Testis (tissue), 3 donors: ENCODE results near the gene PPME1. TPM values are rescaled to one million over a fixed set of nuclear protein-coding genes. Genes with fewer than 3 reads are reported as not detected.

Experiments
- DNase-seq: peaks from one replicate; pipeline ENCODE4 v3.0.0-alpha.2; 2019
- H3K27ac ChIP-seq, 2 donors: fragments of 200-600 bp; sonication (generic); one replicate each; pipeline ENCODE4 v1.5.1; 2019
- H3K27me3 ChIP-seq: fragments of 200-600 bp; sonication (generic); one replicate; pipeline ENCODE4 v1.5.1; 2019
- H3K36me3 ChIP-seq: fragments of 200-600 bp; sonication (generic); one replicate; pipeline ENCODE4 v1.5.1; 2017; ENCODE audit warnings: low read depth; ENCODE audit errors: missing control alignments
- H3K4me1 ChIP-seq: fragments of 200-600 bp; sonication (generic); one replicate; pipeline ENCODE4 v1.5.1; 2019
- H3K4me3 ChIP-seq, 2 donors: fragments of 200-600 bp; sonication (generic); one replicate each; pipeline ENCODE4 v1.5.1; 2017 to 2019
- H3K9me3 ChIP-seq: fragments of 200-600 bp; sonication (generic); one replicate; pipeline ENCODE4 v1.5.1; 2017
- CTCF ChIP-seq, 3 experiments: fragments of 450-650 bp in 2 of 3; fragments of 200-600 bp in 1 of 3; sonication (generic) in 1 of 3; IDR thresholded peaks; one replicate each; pipeline ENCODE4 v1.5.1; 2016 to 2019; ENCODE audit warnings: antibody characterized with exemption in 3 of 3, mild to moderate bottlenecking in 2 of 3, moderate library complexity in 1 of 3
- POLR2A ChIP-seq: fragments of 450-650 bp; IDR thresholded peaks from one replicate; pipeline ENCODE4 v1.6.1; 2017; ENCODE audit warnings: antibody characterized with exemption, mild to moderate bottlenecking, moderate library complexity
- WGBS, 2 donors: methylation state at CpG; one replicate each; pipeline ENCODE4 v1.1.5; 2018; 5-methylcytosine and 5-hydroxymethylcytosine counted together
- intact Hi-C: fragments of 100-400 bp; cut with DNase I; formaldehyde crosslinking; loops from one replicate; pipeline ENCODE4 v1.15.1; 2023; ENCODE audit warnings: low total_unique reads
- polyA plus RNA-seq: library from polyadenylated mRNA; stranded (reverse); fragments of 350-450 nt; fragmentation: Illumina TruSeq; extraction: RNeasy Lipid Tissue Mini Kit (QIAGEN cat#74804); gene quantifications from one replicate; pipeline ENCODE4 v1.2.3, GENCODE V29; 2014; ENCODE audit warnings: low read depth, low replicate concordance; ENCODE audit not compliant: insufficient read depth
- total RNA-seq, 2 donors: library from RNA; depleted of rRNA; stranded (reverse); fragments of >200 nt; gene quantifications; one replicate each; pipeline ENCODE4 v1.2.3, GENCODE V29; 2016

Gene PPME1
- total and polyA plus RNA-seq, 3 donors from 2014 or later = 67.1 to 90.9 (median 68.9) TPM

GRCh38 chr11:74220376-74220775 is 49.3 kb downstream of the PPME1 start:
- TF ChIP-seq POLR2A = no peak
- no peak for TF ChIP-seq CTCF (IDR thresholded peaks at IDR 0.05)
- no peak overlapping the region for H3K27ac ChIP-seq
- no peaks in the 10 kb centered on the region for H3K27me3 ChIP-seq
- H3K4me3 ChIP-seq = no peak overlapping the region
- 90 to 92% methylated on average over 1 of the region's 1 CpG for WGBS, 2 donors
- no peaks in the 10 kb centered on the region for H3K36me3 ChIP-seq
- intact Hi-C loops = no loop called here
- no peaks in the 10 kb centered on the region for H3K9me3 ChIP-seq
- DNase-seq = no peak
- no peaks in the 10 kb centered on the region for H3K4me1 ChIP-seq

GRCh38 chr11:74221816-74222215 is 50.7 kb downstream of the PPME1 start:
- intact Hi-C loops = no loop called here
- H3K27ac ChIP-seq = no peak overlapping the region
- no peak for DNase-seq
- H3K4me1 ChIP-seq = no peaks in the 10 kb centered on the region
- no peak overlapping the region for H3K4me3 ChIP-seq
- no peaks in the 10 kb centered on the region for H3K27me3 ChIP-seq
- 54 to 83% methylated on average over 1 of the region's 1 CpG for WGBS, 2 donors
- no peak for TF ChIP-seq CTCF (IDR thresholded peaks at IDR 0.05)
- TF ChIP-seq POLR2A = no peak
- H3K36me3 ChIP-seq = no peaks in the 10 kb centered on the region
- H3K9me3 ChIP-seq = no peaks in the 10 kb centered on the region

GRCh38 chr11:74225565-74225964 is 54.5 kb downstream of the PPME1 start:
- intact Hi-C loops = no loop called here
- Histone ChIP-seq H3K4me1 (no peaks in the 10 kb centered on the region), H3K36me3 (no peaks in the 10 kb centered on the region), H3K27me3 (no peaks in the 10 kb centered on the region), H3K27ac (no peak overlapping the region), H3K9me3 (no peaks in the 10 kb centered on the region), H3K4me3 (no peak overlapping the region)
- WGBS, 2 donors = 96 to 97% methylated on average over 4 of the region's 4 CpGs
- no peak for DNase-seq
- TF ChIP-seq POLR2A (no peak), CTCF (IDR thresholded peaks at IDR 0.05) (no peak)

- 60 to 63% methylated on average over 2 of the region's 2 CpGs for WGBS, 2 donors
- H3K27ac ChIP-seq = no peak overlapping the region
- no peak for TF ChIP-seq CTCF (IDR thresholded peaks at IDR 0.05)
- TF ChIP-seq POLR2A = no peak
- DNase-seq = no peak
- no peaks in the 10 kb centered on the region for H3K4me1 ChIP-seq
- H3K36me3 ChIP-seq = no peaks in the 10 kb centered on the region
- no peak overlapping the region for H3K4me3 ChIP-seq
- H3K9me3 ChIP-seq = no peaks in the 10 kb centered on the region
- H3K27me3 ChIP-seq = no peaks in the 10 kb centered on the region
- intact Hi-C loops = no loop called here
Observed at GRCh38 chr11:74226907-74227306, 55.8 kb downstream of the PPME1 start.

GRCh38 chr11:74232311-74232950 is 61.3 kb downstream of the PPME1 start:
- 64 to 79% methylated on average over 6 of the region's 6 CpGs for WGBS, 2 donors
- TF ChIP-seq POLR2A (no peak), CTCF (IDR thresholded peaks at IDR 0.05) (no peak)
- no peaks in the 10 kb centered on the region for H3K36me3 ChIP-seq
- intact Hi-C loops = no loop called here
- DNase-seq = no peak
- H3K4me3 ChIP-seq = no peak overlapping the region
- H3K9me3 ChIP-seq = no peaks in the 10 kb centered on the region
- H3K27me3 ChIP-seq = no peaks in the 10 kb centered on the region
- no peak overlapping the region for H3K27ac ChIP-seq
- H3K4me1 ChIP-seq = no peaks in the 10 kb centered on the region
